Adrenal gland (tissue), 5 donors: ENCODE measurements around the gene ZMYM2.

Experiments
- POLR2A ChIP-seq, 2 donors: fragments of 450-650 bp; IDR thresholded peaks; one replicate each; pipeline ENCODE4 v1.6.1; 2017; ENCODE audit warnings: antibody characterized with exemption in 2 of 2, mild to moderate bottlenecking in 2 of 2, moderate library complexity in 1 of 2
- TF ChIP-seq, protein P1 (sequence below), 6 experiments: fragments of 450-650 bp in 4 of 6; fragments of 200-600 bp in 2 of 6; sonication (generic) in 1 of 6; IDR thresholded peaks; 1 replicate in 5 of 6; 2 replicates in 1 of 6; pipeline versions ENCODE4 v1.5.1 to v1.8.0; 2016 to 2021; ENCODE audit warnings: antibody characterized with exemption in 6 of 6, mild to moderate bottlenecking in 2 of 6, moderate library complexity in 1 of 6
- donor health status: DM: no; HTN: no; CAD: no.

- TF ChIP-seq, protein P1, sequence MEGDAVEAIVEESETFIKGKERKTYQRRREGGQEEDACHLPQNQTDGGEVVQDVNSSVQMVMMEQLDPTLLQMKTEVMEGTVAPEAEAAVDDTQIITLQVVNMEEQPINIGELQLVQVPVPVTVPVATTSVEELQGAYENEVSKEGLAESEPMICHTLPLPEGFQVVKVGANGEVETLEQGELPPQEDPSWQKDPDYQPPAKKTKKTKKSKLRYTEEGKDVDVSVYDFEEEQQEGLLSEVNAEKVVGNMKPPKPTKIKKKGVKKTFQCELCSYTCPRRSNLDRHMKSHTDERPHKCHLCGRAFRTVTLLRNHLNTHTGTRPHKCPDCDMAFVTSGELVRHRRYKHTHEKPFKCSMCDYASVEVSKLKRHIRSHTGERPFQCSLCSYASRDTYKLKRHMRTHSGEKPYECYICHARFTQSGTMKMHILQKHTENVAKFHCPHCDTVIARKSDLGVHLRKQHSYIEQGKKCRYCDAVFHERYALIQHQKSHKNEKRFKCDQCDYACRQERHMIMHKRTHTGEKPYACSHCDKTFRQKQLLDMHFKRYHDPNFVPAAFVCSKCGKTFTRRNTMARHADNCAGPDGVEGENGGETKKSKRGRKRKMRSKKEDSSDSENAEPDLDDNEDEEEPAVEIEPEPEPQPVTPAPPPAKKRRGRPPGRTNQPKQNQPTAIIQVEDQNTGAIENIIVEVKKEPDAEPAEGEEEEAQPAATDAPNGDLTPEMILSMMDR (IDR thresholded peaks at IDR 0.05), result no peak
- no peak for TF ChIP-seq POLR2A (IDR thresholded peaks at IDR 0.05)
These were observed 44.3 kb downstream of the ZMYM2 start for GRCh38 chr13:20002787-20003186.
